NCI-H2196 treated with DMSO at 0.1 percent for 48 hours (cell line): ENCODE measurements around the gene SPATA17.
A peak's percentile ranks its signal among the peaks of the same experiment; 100 is the strongest.
"Not testable (repeated sequence)": the region's sequence is repeated elsewhere in the genome, so short reads cannot be mapped to it uniquely, and the experiment has no call there.

Source experiments
- DNase-seq: peaks from one replicate; lab custom pipeline; 2025; ENCODE audit not compliant: unreplicated experiment; lab: John Stamatoyannopoulos, UW

Gene SPATA17, protein sequence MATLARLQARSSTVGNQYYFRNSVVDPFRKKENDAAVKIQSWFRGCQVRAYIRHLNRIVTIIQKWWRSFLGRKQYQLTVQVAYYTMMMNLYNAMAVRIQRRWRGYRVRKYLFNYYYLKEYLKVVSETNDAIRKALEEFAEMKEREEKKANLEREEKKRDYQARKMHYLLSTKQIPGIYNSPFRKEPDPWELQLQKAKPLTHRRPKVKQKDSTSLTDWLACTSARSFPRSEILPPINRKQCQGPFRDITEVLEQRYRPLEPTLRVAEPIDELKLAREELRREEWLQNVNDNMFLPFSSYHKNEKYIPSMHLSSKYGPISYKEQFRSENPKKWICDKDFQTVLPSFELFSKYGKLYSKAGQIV

DNA sequence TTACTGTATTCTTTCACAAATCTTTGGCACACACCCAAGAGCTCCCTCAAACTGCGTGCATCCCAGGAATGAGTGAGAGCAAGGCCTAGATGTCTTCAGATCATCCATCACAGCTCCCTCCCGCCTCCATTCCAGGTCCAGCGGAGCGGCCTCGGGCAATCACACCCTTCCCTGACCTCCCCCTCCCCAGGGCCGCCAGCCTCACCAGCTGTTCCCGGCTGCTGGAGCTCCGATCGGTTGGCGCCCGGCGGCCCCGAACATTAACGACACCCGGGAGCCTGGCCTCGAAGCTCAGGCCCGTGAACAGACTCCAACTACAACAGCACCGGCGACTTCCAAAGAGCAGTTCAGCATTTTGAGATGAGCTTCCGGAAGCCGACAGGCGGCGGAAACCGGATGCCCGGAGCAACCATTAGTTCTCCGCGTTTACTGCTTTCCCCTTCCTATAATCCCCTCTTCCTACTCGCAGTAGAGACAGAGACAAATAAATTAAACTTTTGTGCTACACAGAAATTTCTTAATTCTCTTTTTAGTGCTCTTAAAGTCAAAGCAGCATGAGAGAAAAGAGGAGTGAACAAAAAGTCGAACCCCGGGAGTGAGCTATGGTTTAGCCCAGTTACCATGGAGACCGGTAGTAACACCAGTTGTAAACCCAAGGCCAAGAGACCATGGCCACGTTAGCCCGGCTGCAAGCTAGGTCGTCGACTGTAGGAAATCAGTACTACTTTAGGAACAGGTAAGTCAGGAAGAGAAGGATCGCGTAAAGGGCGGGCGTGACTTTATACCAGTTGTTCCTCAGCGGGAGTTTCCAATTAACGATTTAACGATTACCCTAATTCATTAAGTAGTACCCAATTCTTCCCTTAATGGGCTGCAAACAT, at the start of gene SPATA17, which contains the start of gene GPATCH2:
Gene SPATA17 (plus strand): TSS at position 634 of the 881 bp plus-strand sequence. CDS start 35 bp downstream, at position 669.
Gene GPATCH2 (minus strand): TSS at position 380 of the 881 bp plus-strand sequence. CDS start 119 bp downstream, at position 261.
- peak; percentile 83 for DNase-seq

DNA sequence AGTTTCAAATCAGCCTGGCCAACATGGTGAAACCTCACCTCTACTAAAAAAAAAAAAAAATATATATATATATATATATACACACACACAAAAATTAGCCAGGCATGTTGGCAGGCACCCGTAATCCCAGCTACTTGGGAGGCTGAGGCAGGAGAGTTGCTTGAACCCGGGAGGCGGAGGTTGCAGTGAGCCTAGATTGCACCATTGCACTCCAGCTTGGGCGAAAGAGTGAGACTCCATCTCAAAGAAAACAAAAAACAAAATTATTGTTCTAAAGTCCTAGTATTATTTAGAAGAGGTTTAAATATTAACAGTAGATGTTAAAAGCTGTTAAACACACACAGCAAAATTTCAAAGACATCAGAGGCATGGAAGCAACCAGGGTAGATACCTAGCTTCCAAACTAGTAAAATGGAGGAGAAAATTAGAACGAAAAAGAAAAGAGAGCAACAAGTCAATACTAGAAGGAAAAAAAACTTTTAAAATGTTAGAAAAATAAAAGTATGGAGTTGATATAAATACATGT, 46.8 kb upstream of the SPATA17 start:
- DNase-seq, result not testable (repeated sequence)

DNA sequence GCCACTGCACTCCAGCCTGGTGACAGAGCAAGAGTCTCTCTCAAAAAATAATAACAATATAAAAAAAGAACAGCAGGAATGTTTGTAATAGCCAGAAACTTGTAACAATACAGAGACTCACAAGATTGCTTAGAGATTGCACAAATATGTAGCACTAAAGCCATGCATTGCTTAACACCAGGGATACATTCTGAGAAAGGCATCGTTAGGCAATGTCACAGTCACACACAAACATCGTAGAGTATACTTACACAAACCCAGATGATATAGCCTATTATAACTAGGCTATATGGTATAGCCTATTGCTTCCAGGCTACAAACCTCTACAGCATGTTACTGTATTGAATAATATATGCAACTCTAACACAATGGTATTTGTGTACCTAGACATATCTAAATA, 45.6 kb upstream of the SPATA17 start:
- no peak for DNase-seq

DNA sequence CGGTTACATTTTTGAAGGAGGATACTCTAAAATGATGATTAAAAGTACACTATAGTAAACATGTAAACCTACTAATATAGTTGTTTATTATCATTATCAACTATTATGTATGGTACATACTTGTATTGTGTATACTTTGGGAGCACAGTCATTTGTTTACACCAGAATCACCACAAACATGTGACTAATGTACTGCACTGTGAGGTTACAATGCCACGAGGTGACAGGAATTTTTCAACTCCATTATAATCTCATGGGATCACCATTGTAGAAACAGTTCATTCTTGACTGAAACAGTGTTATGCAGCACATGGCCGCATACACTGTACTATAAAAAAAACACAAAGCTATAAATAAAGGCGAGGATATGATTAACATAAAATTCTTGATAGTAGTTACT, 44.6 kb upstream of the SPATA17 start:
- DNase-seq, result no peak

DNA sequence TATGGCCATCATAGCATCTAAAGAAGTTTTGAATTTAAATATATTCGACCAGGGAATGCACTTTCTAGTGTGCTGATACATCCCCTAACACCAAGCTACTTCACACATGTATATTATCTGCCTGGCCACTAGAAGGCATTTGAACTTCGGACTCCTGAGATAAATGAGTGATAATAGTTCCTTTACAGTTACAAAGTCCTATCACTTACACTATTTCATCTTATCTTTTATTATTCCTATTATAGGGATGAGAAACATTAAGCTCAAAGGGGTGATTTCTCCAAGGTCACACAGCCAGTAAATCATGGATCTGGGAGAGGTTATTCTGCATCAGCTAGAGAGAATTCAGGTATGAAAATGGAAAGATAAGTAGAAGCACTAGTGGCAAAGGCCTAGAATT, 40.5 kb upstream of the SPATA17 start:
- DNase-seq, result no peak

DNA sequence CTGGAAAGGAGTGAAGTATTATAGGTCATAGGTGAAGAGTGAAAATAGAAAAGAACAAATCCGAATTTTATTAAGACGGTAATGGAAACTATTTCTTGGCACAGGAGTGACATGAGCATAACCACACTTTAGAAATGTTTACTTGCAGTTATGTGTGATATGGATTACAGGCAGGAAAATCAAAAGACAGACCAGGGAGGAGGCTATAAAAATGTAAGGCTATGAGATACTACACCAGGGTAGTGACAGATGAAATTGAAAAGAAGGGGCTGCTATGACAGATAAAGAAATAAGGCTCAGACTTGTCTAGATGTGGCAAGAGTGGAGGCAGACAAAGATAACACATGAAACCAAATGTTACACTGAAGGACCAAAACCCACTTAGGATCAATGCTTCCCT, 32.0 kb upstream of the SPATA17 start:
- DNase-seq, result no peak

DNA sequence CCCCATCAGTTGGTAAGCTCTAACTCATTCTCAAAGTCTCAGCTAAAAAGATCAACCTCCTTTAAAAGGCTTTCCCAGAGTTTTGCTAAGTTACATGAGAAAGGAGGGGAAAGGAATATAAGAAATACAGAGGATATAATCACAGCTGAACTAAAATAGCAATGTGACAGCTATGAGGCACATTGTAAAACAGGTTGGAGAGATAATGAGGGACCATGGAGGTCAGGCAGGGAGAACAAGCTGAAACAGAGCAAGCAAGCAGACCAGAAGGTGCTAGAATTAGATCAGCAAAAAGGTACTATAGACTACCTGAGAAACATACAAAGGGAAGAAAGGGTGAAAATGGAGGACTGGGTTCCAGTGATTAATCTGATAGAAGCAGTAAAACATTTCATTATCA, 28.8 kb upstream of the SPATA17 start:
- DNase-seq, result no peak

DNA sequence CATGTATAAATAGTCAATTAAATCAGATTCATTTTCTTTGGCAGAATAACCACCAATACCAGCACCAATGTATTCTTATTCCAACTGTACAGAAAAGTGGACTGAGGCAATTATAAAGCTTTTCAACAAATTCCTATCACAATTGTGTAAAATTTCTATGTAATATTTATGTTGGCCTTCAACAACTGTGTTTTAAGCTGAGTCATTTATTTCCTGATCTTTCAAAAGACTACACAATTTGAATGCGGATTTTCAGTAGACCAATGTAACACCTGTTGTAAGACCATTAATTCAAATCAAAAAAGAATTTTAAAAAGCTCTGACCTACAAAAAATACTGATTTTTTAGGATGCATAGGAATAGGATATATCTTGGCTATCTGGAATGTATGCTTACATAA, 25.8 kb upstream of the SPATA17 start:
- DNase-seq, result no peak

DNA sequence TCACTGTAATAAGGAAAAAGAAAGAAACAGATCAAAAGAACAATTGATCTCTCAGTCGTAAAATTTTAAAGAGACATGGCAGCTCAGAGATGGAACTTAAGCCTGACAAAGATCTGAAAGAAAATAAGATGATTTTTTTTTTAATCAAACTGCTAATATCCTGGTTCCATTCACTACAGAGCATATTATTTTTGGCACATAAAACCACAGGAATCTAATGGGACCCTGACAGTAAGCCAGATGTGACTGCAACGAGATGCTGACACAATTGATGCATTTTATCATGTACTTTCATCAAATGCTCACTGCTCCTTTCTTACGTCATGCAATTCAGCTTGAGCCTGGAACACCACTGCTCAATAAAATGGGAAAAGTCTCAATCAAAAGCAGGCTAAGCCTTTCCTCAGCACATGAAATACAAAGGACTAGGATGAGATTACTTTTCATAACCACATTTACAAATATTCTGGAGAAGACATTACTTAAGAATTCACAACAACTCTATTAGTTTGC, 16.9 kb upstream of the SPATA17 start:
- no peak for DNase-seq

DNA sequence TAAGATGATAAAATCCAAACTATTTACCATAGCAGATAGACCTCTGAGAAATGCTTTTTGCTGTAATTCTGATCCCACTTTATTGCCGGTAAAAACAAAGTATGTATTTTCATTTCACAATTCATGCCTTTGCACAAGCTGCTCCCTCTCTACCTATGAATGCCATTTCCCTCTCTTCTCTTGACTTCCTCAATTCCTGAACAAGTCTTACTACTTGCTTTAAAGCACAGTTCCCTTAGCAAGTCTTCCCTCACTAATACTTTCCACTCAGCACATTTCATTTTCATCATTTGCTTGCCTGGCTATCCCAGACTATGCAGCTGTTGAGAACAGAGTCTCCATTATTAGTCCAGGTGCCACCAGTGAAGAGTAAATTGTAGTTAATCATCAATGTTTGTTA, 14.0 kb upstream of the SPATA17 start:
- no peak for DNase-seq

DNA sequence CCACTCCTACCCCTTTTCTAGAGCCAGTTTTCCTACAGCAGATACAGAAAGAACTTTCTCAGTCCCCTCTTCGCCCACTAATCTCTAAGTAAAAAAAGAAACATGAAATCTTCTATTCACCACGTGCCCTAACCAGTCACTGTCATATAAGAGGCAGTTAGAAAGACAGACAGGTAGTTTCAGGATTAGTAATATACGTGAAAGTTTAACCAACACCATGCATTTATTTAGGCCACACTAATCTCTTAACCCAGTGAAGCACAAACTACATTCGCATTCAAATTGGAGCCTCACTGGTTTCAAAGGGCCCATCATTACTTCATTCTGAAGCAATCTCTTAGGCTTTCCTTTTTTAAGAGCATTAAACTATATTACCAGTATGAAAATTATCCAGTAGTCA, 10.3 kb upstream of the SPATA17 start:
- no peak for DNase-seq

DNA sequence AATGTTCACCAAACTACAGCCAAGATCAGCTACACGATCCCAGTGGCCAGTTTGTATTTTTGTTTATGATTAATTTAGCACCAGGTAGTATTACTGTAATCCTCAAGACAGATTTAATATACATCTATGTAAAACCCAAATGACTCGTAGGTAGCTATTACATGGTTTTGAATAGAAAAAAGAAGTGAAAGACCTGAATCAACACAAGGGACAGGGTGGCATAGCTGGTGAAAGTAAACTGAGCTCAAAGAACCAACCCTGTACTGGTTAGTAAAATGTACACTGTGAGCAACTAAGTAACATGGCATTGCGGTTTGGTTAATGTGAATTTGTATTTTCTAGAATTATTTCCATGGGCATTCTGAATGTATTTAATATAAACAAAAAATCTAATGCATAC, 9.1 kb upstream of the SPATA17 start:
- DNase-seq, result no peak

DNA sequence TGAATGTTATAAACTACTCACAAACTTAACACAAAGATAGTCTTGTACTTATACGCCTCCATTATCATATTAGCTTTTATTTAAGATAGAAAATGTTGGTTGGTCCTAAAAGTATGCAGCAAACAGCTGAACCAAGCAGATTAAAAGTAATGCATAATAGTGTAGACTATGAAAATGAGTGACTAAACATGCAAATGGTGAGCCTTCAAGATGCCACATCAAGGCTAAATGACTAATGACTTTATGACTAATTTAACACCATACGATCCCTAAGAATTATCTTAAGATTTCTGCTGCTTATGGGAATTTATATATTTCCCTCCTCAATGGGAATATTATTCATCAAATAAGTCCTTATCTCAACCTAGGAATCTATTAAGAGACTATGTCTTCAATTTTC, 4.8 kb upstream of the SPATA17 start:
- no peak for DNase-seq

DNA sequence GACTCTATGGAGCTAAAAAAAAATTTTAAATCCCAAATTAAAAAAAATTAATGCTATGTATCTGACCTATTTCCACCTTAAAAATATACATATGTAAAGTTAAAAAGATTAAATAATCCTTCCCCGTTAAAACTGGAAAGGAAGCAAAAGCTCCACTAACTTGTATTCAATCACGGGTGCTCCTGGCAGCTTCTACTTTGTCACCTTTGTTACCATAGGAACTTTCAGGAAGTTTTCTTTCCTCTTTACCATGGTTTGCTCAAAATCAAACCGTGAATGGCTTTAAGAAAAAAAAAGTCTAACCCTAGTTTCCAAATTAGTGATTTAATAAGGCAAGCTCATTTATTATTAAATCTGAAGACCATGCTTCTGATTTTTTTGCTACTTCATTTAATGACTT, 3.7 kb upstream of the SPATA17 start:
- DNase-seq, result no peak

DNA sequence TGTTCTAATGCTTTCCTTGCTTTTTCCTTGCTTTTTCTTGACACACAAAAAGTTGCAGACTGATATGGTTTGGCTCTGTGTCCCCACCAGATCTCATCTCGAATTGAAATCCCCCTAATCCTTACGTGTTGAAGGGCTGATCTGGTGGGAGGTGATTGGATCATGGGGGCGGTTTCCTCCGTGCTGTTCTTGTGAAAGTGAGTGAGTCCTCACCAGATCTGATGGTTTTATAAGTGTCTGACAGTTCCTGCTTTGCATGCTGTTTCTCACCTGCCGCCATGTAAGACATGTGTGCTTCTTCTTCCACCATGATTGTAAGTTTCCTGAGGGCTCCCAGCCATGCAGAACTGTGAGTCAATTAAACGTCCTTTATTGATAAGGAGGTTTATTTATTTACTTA, 11.3 kb downstream of the SPATA17 start:
- no peak for DNase-seq

DNA sequence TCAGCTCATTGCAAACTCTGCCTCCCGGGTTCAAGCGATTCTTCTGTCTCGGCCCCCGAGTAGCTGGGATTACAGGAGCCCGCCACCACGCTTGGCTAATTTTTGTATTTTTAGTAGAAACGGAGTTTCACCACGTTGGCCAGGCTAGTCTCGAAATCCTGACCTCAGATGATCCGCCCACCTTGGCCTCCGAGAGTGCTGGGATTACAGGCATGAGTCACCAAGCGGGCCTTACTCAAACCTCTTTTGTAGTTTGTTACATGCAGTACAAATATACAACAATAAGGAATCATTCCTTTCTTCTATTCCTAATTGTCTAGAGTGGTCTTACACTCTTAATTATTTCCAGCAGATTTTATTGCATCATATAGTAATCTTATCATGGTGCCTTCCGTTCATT, 16.6 kb downstream of the SPATA17 start:
- no peak for DNase-seq

DNA sequence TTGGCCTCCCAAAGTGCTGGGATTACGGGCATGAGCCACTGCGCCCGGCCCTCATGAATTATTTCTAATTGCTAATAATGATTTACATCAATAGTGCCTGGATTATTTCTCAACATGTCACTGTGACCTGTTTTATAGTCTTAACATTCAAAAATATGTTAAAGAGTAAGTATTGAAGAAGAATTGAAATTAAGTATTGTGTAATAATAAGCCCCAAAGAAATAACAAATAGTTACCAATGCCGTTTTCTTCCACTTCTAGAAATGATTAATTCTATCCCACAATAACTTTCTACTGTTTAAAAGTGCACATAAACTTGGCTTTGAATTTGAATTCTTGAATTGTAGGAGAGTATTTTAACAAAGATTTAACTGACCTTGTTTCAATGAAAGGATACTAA, 19.5 kb downstream of the SPATA17 start:
- no peak for DNase-seq

DNA sequence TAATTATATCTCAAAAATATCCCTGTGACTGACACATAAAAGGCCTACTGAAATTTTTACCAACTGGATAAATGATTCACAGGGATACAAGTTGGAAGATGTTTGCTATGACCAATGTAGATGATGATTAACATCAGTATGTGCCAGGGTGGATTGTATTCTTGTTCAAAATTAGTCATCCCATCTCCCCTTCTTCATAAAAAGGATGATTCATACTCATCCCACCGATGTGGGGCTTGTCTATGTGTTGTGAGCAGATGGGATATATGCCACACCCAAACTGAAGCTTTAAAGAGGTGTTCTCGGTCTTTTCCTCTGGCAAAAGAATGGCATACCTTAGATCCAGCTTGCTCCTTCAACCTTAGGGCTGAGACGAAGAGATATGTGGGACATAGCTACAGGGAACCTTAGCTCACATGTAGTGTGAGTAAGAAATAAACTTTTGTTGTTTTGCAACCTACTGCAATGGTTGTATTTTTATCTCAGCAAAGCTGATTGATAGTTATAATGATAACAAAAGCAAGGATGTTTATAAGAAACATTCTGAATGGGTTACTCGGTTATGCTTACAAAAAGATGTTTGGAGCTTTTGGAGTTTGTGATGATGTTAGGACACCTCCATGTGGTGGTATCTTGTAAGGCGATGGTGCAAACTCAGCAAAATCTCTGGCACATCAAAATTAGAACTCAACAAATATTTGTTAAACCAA, 29.4 kb downstream of the SPATA17 start:
- peak; percentile 6 for DNase-seq

DNA sequence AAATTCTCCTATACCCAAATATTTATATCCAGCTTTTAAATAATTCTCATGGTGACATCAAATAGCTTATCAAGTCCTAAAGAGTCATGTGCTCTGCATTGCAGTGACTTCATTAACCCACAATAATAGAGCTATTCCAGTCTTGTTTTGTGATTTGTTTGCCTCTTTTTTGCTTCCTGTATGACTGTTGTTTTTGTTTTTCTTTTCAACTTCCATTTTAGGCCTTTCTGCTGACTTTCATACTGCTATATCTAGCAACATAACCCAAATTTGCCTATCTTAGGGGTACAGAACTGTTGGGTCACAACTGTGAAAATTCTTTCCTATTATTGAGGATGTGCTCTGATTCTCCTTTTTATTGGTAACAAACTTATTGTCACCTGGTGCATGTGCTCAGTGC, 30.3 kb downstream of the SPATA17 start:
- no peak for DNase-seq

DNA sequence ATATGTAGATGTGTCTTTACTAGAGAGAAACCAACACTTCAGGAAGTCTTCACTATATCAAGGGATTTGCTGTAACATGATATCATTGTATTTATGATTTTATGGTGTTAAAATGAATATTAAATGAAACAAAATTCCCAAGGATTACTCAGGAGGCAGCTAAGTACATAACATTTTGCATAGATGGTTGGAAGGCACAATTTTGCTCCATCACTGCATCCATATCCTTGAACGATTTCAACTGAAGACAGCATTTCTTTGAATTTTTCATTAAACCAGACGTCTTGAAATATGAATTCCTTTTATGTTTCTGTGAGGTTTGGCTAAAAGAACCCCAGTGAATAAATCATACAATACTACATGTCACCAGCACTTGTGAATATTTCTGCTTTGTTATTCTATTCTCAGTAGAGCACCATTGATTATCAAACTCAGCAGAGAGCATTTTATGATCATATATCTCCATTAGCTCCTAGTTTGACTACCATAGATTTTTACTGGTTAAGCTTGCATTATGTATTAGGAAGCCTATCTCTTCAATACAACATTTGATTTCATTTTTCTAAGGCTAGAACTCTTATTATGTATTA, 37.3 kb downstream of the SPATA17 start:
- DNase-seq, result no peak

DNA sequence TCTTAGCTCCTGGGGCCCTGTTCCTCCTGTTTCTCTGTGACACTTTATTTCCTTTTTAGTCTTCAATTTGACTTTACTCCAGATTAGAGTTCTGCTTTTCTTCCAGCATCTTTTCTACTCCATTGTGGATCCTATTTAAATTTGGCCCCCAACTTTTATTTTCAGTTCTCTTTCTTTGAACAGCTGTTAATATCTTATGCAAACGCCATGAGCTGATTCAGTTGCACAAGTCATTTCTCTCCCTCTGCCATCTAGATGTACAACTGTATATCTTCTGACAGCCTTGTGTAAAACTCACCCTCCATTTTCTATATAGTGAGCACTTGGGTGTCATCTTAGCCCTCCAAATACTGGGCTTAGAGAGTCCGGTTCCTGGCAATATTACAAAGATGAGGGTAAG, 42.2 kb downstream of the SPATA17 start:
- DNase-seq, result no peak
